Stimulated activated CD4-positive, alpha-beta T cell treated with anti-CD3 and anti-CD28 coated beads, Interleukin-1b, Interleukin-23, amount 100 ng/mL, for 1 hour (primary cell): ENCODE results near the gene ZFR.
A peak's percentile ranks its signal among the peaks of the same experiment; 100 is the strongest.
"Not testable (repeated sequence)": the region's sequence is repeated elsewhere in the genome, so short reads cannot be mapped to it uniquely, and the experiment has no call there.

Experiments used
- DNase-seq, 2 donors: peaks; one replicate each; pipeline ENCODE4 v3.0.0-alpha.2; 2020; ENCODE audit warnings: low read depth in 2 of 2

The ZFR gene

GRCh38 chr5:32320576-32320975 lies 124.0 kb downstream of the ZFR start:
- no peak for DNase-seq

- no peak for DNase-seq
These were observed 124.5 kb downstream of the ZFR start for GRCh38 chr5:32319926-32320543.

- no peak for DNase-seq
These were observed 125.1 kb downstream of the ZFR start for GRCh38 chr5:32319392-32319791.

GRCh38 chr5:32317041-32317440 lies 127.5 kb downstream of the ZFR start:
- no peak for DNase-seq

- no peak for DNase-seq
These were observed 129.1 kb downstream of the ZFR start for GRCh38 chr5:32315221-32316014.

DNA sequence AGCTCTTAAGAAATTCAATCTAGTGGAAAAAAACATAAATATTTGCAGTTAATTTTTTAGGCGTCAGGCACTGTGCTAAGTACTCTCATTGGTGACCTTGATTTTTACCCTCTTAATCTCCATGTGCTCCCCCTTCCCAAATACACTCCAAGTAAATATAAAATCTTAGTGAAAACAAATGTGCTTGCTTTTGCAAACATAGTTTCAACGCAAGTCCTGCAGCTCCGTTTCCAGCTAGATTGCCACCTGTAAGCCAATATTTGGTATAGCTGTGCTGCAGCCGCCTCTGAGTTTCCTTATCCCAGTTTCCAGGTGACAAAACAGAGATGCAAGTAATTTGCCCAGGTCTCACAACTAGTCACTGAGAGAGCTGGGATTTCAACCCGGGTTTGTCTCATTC lies 129.9 kb downstream of the ZFR start:
- DNase-seq, result no peak

GRCh38 chr5:32314152-32314488 lies 130.4 kb downstream of the ZFR start:
- DNase-seq, result not testable (repeated sequence)

- DNase-seq, result peak; percentile 99 to 100
These were observed 131.8 kb downstream of the ZFR start, which contains the start of gene MTMR12 for GRCh38 chr5:32312595-32313332. TSS of gene MTMR12 (minus strand) at chr5:32312939. CDS start at chr5:32312838, 101 bp downstream.

GRCh38 chr5:32312197-32312594 lies 132.3 kb downstream of the ZFR start:
- DNase-seq, result peak in 1 of 2 donors; percentile 17

DNA sequence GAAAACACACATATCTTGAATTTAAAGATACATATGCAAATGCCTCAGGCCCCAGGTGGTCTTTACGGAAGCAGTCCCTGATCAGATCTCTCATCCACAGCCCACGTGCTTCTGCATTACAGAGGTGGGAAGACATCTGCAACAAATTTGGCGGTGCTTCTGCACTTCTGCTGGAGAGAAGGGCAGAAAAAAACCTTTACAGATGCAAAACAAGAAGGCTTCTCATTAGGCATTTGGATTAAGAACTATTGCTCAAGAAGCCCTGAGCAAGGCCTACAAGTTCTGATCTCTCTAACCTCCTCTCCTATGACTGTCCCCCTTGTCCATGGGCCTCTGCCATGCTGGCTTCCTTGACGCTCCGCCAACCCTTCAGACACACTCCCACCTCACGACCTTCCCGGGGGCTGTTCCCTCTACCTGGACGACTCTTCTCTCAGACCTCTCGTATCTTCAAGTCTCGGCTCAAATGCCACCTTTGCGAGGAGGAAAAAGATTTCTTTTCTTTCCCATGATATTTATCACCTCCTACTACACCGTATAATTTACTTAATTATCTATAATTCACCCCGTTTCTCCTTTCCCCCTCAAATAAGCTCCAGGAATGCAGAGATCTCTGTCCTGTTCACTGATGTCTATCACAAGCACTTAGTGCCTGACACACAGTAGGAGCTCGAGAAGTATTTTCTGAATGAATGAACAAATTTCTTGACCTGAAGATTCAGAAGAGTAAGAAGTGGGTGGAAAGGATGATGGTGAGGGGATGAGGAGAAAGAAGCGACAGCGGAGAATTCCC lies 132.9 kb downstream of the ZFR start:
- DNase-seq, result no peak

GRCh38 chr5:32309761-32310160 lies 134.8 kb downstream of the ZFR start:
- no peak for DNase-seq

- DNase-seq, result no peak
These were observed 135.6 kb downstream of the ZFR start for GRCh38 chr5:32308946-32309345.

DNA sequence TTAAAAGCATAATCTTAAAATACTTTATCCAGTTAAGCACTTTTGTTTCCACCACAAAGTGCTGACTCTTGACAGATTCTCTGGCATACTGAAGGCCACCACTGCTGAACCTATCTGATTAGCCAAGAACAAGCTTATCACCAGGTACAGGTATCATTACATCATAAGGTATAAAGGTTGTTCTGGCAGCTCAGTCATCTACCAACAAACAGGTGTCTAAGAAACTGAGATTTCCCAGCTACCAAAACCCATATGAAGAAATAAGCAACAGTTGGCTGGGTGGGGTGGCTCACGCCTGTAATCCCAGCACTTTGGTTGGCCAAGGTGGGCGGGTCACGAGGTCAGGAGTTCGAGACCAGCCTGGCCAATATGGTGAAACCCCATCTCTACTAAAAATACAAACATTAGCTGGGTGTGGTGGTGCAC lies 136.8 kb downstream of the ZFR start:
- no peak for DNase-seq

GRCh38 chr5:32304622-32305021 lies 139.9 kb downstream of the ZFR start:
- no peak for DNase-seq
